Activated naive CD8-positive, alpha-beta T cell (primary cell): ENCODE results near the gene AVL9.

ENCODE experiments used
- H3K27ac Mint-ChIP-seq: one replicate; pipeline ENCODE4 v1.8.0; 2021; ENCODE audit warnings: mixed read lengths
- H3K27me3 Mint-ChIP-seq: one replicate; pipeline ENCODE4 v1.8.0; 2021; ENCODE audit warnings: mixed read lengths
- H3K36me3 Mint-ChIP-seq: one replicate; pipeline ENCODE4 v1.8.0; 2021; ENCODE audit warnings: mixed read lengths
- H3K4me1 Mint-ChIP-seq: one replicate; pipeline ENCODE4 v1.8.0; 2021; ENCODE audit warnings: low read depth, mixed read lengths
- H3K4me3 Mint-ChIP-seq: one replicate; pipeline ENCODE4 v1.8.0; 2021; ENCODE audit warnings: mild to moderate bottlenecking, mixed read lengths
- H3K9me3 Mint-ChIP-seq: one replicate; pipeline ENCODE4 v1.8.0; 2021; ENCODE audit warnings: low read depth, mixed read lengths

Gene AVL9

DNA sequence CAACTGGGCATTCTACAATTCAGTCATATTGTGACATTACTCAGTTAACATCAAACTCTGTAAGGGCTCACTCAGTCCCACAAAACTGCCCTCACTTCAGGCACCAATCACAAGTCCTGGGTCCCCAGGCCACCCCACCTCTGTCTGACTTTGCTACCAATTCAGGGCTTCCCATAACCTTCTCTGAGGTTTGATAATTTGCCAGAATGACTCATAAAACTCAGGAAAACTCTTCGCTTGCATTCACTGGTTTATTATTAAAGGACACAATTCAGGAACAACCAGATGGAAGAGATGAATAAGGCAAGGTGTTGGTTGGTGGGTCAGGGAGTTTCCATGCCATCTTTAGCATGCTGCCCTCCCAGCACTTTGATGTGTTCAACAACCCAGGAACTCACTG is 41.3 kb downstream of the AVL9 start:
- H3K4me3 Mint-ChIP-seq = no peak overlapping the region
- no peaks in the 10 kb centered on the region for H3K27me3 Mint-ChIP-seq
- no peaks in the 10 kb centered on the region for H3K9me3 Mint-ChIP-seq
- peaks cover 2% of the 10 kb centered on the region for H3K36me3 Mint-ChIP-seq
- H3K4me1 Mint-ChIP-seq = peaks cover 47% of the 10 kb centered on the region
- H3K27ac Mint-ChIP-seq = peak overlapping the region; percentile 7

DNA sequence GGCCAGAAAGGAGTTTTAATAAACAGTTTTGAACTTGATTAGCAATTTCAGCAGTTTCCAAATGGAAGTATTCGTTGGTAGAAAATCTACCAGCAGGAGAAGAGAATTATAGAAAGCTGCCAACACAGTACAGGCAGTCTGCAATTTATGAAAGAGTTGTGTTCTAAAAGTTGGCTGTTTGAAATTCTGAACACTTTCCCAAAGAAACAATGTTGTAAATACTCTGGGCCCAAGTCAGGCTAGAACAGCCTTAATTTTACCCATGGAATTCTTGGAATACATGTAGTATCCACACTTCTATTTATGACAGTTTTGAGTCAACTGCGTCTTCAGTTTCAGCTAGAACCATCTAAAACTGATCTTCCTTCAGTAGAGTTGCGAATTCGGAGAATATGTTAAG is 42.5 kb downstream of the AVL9 start:
- Mint-ChIP-seq H3K27me3 (no peaks in the 10 kb centered on the region), H3K27ac (peak overlapping the region; percentile 61)

DNA sequence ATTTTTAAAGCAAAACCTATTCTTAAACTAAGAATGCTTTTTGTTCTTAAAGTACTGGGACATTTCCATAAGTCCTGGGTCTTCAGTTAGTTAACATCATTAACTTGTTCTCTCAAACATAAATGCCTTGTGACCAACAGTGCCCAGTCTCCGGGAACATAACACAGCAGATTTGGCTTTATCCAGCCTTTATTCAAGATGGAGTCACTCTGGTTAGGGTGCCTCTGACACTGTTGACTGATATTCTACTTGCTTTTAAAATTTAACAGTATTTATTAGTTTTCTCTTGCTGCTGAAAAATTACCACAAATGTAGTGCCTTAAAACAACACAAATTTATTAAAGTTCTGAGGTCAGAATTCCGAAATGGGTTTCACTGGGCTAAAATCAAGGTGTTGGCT is 44.1 kb downstream of the AVL9 start:
- peaks cover 40% of the 10 kb centered on the region for H3K4me1 Mint-ChIP-seq
- no peaks in the 10 kb centered on the region for H3K27me3 Mint-ChIP-seq
- peaks cover 2% of the 10 kb centered on the region for H3K36me3 Mint-ChIP-seq
- H3K9me3 Mint-ChIP-seq = no peaks in the 10 kb centered on the region
- H3K4me3 Mint-ChIP-seq = no peak overlapping the region
- H3K27ac Mint-ChIP-seq = peak overlapping the region; percentile 22

More for the DNA sequence above, 42.5 kb downstream of the AVL9 start:
- Mint-ChIP-seq H3K36me3 (peaks cover 2% of the 10 kb centered on the region), H3K9me3 (no peaks in the 10 kb centered on the region), H3K4me1 (peaks cover 47% of the 10 kb centered on the region), H3K4me3 (no peak overlapping the region)

DNA sequence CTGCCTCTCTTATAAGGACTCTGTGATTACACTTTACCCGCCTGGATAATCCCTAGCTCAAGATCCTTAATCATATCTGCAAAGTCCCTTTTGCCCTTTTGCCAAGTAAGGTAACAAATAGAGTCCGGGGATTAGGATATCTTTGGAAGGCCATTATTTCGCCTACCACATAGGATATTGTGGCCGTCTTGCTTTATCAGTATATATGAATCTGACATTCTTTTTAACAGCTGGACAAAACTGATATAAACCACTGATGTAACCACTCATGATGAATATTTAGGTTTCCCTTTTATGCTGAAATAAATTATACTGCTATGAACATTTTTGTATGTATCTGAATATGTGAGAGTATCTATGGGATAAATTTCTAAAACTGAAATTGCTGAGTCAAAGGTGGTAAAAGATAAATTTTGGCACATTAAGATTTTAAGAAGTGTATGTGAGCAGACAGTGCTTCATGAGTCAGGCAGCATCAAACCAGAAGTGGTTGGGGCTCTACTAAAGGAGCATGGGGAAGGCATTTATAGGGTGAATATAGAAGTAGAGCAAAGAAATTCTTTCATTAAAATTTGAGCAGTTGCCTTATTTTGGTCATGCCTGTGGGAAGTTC is 44.7 kb downstream of the AVL9 start:
- peaks cover 2% of the 10 kb centered on the region for H3K36me3 Mint-ChIP-seq
- no peaks in the 10 kb centered on the region for H3K27me3 Mint-ChIP-seq
- no peak overlapping the region for H3K4me3 Mint-ChIP-seq
- no peaks in the 10 kb centered on the region for H3K9me3 Mint-ChIP-seq
- H3K4me1 Mint-ChIP-seq = peaks cover 39% of the 10 kb centered on the region
- H3K27ac Mint-ChIP-seq = peak overlapping the region; percentile 70

DNA sequence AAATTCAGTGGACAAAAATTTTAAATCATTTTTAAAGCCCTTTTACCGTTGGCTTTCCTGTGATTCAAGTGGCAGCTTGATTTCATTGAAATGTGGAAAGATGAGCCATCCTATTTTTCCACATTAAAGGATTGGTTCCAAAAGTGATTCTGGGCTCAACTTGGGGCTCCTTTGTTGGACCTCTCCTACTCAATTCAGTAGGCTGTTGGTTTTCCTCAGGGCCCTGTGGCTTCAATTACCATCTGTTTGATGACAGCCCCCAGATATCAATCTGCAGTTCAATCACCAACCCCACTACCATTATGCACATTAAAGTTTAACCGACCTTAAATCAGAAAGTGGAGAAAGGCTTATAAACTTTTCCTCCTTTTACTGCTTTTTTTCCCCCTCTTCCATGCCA is 47.3 kb downstream of the AVL9 start:
- Mint-ChIP-seq H3K36me3 (no peaks in the 10 kb centered on the region), H3K4me3 (no peak overlapping the region), H3K27me3 (no peaks in the 10 kb centered on the region), H3K27ac (peak overlapping the region; percentile 4), H3K9me3 (no peaks in the 10 kb centered on the region), H3K4me1 (peaks cover 23% of the 10 kb centered on the region)

DNA sequence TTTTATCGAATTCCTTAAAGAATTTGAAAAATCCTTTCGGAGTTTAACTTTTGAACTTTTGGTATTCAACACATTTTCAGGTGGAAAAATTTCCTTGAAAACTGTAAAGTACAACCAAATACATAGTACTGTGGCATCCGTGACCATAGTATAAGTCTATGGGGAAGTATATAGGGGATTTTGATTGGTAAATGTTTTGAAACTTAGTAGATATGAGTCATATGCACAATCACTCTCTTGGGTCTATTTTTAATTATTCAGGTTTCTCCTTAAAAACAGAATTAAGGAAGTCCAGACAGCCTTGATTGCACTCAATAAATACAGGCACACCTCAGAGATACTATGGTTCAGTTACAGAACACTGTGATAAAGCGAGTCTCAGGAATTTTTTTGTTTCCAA is 64.2 kb downstream of the AVL9 start:
- H3K36me3 Mint-ChIP-seq = peaks cover 5% of the 10 kb centered on the region
- no peak overlapping the region for H3K27ac Mint-ChIP-seq
- H3K4me3 Mint-ChIP-seq = no peak overlapping the region
- no peaks in the 10 kb centered on the region for H3K9me3 Mint-ChIP-seq
- H3K27me3 Mint-ChIP-seq = no peaks in the 10 kb centered on the region
- peaks cover 18% of the 10 kb centered on the region for H3K4me1 Mint-ChIP-seq

DNA sequence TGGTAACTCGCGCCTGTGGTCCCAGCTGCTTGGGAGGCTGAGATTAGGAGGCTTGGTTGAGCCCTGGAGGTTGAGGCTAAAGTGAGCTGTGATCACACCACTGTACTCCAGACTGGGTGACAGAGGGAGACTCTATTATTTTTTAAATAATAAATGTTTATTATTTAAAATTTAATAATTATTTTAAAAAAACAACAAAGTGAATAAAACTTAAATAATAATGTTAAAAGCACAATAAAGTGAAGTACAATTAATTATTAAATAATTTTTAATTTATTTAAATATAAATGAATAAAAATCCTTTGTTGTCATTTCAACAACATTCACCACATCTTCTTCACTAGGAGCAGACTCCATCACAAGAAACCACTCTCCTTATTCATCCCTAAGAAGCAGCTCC is 64.8 kb downstream of the AVL9 start:
- Mint-ChIP-seq H3K27me3 (no peaks in the 10 kb centered on the region), H3K27ac (no peak overlapping the region), H3K36me3 (peaks cover 6% of the 10 kb centered on the region), H3K4me1 (peaks cover 18% of the 10 kb centered on the region), H3K9me3 (no peaks in the 10 kb centered on the region), H3K4me3 (no peak overlapping the region)

DNA sequence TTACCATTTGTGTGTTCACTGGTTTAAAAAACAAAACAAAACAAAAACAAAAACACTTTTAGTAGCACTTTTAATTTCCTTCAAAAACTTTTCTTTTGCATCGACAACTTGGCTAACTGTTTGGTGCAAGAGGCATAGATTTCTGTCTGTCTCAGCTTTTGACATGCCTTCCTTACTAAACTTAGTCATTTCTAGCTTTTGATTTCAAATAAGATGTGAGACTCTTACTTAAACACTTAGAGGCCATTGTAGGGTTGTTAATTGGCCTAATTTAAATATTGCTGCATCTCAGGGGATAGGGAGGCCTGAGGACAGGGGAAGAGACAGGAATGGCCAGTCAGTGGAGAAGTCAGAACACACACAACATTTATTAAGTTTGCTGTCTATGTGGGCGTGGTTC is 66.3 kb downstream of the AVL9 start:
- peaks cover 18% of the 10 kb centered on the region for H3K4me1 Mint-ChIP-seq
- H3K9me3 Mint-ChIP-seq = no peaks in the 10 kb centered on the region
- H3K4me3 Mint-ChIP-seq = no peak overlapping the region
- peaks cover 6% of the 10 kb centered on the region for H3K36me3 Mint-ChIP-seq
- H3K27ac Mint-ChIP-seq = peak overlapping the region; percentile 70
- no peaks in the 10 kb centered on the region for H3K27me3 Mint-ChIP-seq

DNA sequence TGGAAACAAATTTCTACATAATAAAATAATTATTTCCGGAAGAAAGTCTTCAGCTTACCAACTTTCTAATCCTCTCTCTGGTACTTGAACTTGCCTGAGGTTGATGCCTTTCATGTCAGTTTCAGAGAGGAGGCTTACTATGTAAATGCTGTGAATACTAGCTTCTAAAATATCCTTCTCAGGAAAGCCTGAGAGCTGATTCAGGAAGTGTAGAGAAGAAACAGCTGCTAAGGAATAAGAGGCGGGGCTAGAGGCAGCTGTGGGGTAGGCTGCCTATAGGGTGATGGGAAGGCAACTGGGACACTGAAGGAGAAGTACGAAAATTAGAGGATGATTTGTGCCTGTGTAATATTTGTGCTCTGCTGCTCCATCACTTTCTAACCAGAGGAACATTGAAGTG is 69.3 kb downstream of the AVL9 start:
- Mint-ChIP-seq H3K4me3 (no peak overlapping the region), H3K4me1 (peaks cover 14% of the 10 kb centered on the region), H3K9me3 (no peaks in the 10 kb centered on the region), H3K27me3 (no peaks in the 10 kb centered on the region), H3K27ac (no peak overlapping the region), H3K36me3 (peaks cover 6% of the 10 kb centered on the region)

DNA sequence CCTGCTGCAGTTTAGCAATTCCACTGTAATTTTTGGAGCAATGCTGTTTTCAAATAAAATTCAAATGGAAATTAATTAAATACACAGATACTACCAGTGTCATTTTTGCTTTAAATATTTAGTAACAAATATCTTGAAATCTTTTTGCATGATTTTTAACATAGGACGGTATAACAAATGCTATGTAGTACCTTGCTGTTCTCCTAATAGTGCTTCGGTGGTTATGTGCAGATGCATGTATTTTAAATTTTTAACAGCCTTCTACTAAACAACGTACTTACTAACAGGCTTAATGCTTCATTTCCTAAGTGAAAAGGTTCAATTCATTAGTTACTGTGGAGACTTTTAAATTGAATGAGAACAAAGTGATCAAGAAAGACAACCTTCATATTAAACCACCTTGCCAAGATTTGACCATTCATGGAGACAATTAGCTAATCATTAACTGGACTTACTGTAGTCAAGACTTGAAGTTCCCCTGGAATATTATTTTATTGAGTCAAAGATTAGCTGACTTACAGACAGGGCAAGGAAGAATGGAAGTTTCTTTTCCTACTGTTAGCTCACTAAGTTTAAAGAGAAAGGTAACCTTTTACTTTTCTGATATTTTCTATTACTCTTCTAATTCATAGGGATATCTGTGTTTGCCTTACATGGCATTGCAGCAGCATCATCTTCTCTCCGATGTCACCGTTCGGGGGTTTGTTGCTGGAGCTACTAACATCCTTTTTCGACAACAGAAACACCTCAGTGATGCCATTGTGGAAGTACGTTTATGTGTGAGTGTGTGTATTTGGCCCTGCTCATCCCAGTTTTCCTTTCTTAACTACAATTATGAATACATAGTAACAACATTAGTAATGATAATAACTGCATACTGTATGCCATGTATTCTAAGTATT is 74.3 kb downstream of the AVL9 start:
- no peaks in the 10 kb centered on the region for H3K4me1 Mint-ChIP-seq
- peaks cover 3% of the 10 kb centered on the region for H3K36me3 Mint-ChIP-seq
- no peaks in the 10 kb centered on the region for H3K9me3 Mint-ChIP-seq
- H3K4me3 Mint-ChIP-seq = no peak overlapping the region
- no peak overlapping the region for H3K27ac Mint-ChIP-seq
- H3K27me3 Mint-ChIP-seq = no peaks in the 10 kb centered on the region

DNA sequence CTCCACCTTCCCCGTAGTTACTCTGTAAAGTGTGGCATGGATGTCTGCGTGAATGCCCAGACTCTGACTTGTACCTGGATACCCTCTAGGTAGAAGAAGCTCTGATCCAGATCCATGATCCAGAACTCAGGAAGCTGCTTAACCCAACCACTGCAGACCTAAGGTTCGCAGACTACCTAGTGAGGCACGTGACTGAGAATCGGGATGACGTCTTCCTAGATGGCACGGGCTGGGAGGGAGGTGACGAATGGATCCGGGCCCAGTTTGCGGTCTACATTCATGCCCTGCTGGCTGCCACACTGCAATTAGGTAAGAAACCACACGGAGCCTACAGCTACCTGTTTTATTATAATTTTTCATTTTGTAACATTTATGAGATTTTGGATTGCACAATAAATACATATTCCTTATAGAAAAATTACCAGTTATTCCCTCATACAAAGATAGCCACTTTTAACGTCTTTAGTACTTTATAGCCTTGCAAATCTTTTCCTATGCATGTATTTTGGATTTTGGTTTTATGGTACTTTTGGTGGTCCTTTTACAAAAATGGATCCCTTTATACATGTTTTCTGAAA is 77.9 kb downstream of the AVL9 start:
- Mint-ChIP-seq H3K27ac (no peak overlapping the region), H3K4me3 (no peak overlapping the region), H3K4me1 (no peaks in the 10 kb centered on the region), H3K9me3 (no peaks in the 10 kb centered on the region), H3K27me3 (no peaks in the 10 kb centered on the region), H3K36me3 (peaks cover 5% of the 10 kb centered on the region)

DNA sequence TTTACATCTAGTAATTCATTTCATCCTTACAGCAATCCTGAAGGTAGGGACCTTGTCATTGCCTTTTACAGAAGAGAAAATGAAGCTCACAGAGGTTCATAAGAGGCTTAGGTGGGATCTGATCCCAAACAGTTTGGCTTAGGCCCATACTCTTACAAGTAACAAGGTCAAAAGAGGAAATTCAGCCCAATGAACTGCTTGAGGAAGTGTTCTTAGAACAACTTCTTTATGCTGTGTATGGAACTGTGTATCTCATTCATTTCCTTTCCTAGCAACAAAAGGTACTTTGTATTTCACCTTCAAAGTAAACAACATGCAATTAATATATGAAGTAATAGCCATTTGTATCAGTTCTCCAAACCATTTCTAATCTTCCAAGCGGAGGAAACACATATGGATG is 79.3 kb downstream of the AVL9 start:
- Mint-ChIP-seq H3K9me3 (no peaks in the 10 kb centered on the region), H3K36me3 (peaks cover 5% of the 10 kb centered on the region), H3K4me1 (no peaks in the 10 kb centered on the region), H3K27ac (no peak overlapping the region), H3K27me3 (no peaks in the 10 kb centered on the region), H3K4me3 (no peak overlapping the region)

DNA sequence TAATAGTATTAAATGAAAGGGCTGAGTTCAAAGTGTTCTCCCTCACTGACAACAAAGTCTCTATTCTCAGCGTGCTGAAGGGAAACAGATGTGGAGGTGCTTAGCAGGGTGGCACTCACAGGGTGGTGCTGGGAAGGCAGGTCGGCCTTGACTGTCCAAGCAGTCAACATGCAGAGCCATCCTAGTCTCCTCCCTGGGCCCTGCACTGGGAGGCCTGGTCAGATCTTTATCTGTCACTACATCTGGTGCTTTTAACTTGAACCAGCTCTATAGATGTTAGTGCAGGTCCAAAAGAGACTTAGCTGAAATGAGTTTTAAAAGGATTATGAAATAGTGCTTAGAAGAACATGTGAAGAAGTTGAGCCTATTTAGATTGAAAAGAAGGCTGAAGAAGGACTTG is 82.1 kb downstream of the AVL9 start:
- no peaks in the 10 kb centered on the region for H3K4me1 Mint-ChIP-seq
- peak overlapping the region; percentile 10 for H3K27ac Mint-ChIP-seq
- no peak overlapping the region for H3K4me3 Mint-ChIP-seq
- H3K27me3 Mint-ChIP-seq = no peaks in the 10 kb centered on the region
- H3K9me3 Mint-ChIP-seq = no peaks in the 10 kb centered on the region
- H3K36me3 Mint-ChIP-seq = peaks cover 2% of the 10 kb centered on the region

DNA sequence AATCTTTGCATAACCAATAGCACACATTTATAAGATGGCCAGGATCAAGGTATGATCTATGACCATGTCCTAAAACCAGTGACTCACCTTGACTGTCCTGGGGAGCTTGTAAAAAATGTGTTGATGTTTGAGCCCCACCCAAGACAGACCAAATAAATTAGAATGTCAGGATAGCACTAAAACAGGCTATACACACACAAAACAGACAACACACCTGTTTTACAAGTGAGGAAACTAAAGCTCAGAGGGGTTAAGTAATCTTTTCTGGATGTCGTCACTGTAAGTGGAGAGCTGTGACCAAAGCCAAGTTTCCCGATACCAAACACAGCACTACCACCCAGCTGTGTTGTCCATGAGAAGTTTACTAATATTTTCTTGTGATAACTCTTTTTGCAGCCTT is 84.5 kb downstream of the AVL9 start:
- Mint-ChIP-seq H3K4me1 (no peaks in the 10 kb centered on the region), H3K4me3 (no peak overlapping the region), H3K9me3 (no peaks in the 10 kb centered on the region), H3K27ac (peak overlapping the region; percentile 10), H3K36me3 (peaks cover 2% of the 10 kb centered on the region), H3K27me3 (no peaks in the 10 kb centered on the region)

DNA sequence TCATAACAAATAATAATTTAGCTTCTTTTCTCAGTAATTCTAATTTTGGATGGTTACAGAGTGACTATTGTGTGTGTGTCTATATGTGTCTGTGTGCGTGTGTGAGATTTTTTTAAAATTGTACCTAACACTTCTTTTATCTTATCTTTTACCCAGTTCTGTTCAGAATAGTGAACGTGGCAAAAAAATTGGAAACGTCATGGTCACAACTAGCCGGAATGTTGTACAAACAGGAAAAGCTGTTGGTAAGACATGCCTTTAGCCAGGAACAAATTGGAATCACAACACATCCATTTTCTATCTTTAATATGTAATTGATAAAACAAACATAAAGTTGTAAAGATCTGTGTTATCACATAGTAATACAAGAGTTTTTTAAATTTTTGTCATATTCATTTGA is 85.4 kb downstream of the AVL9 start:
- no peaks in the 10 kb centered on the region for H3K9me3 Mint-ChIP-seq
- no peaks in the 10 kb centered on the region for H3K4me1 Mint-ChIP-seq
- no peak overlapping the region for H3K27ac Mint-ChIP-seq
- H3K27me3 Mint-ChIP-seq = no peaks in the 10 kb centered on the region
- peaks cover 2% of the 10 kb centered on the region for H3K36me3 Mint-ChIP-seq
- no peak overlapping the region for H3K4me3 Mint-ChIP-seq
